K562 (cell line): ENCODE results near the gene CLDN24. TPM values are rescaled to one million over a fixed set of nuclear protein-coding genes. Genes with fewer than 3 reads are reported as not detected.

Experiments
- BDP1 ChIP-seq: IDR thresholded peaks from 3 replicates; pipeline ENCODE4 v1.6.1; 2011; ENCODE audit not compliant: insufficient read length, insufficient read depth
- BMI1 ChIP-seq: fragments of 150-350 bp; IDR thresholded peaks from 2 replicates; pipeline ENCODE4 v1.6.1; 2014; ENCODE audit warnings: low read length
- GATAD2B ChIP-seq: fragments of 450-650 bp; IDR thresholded peaks from 2 replicates; pipeline ENCODE4 v1.6.1; 2017; ENCODE audit warnings: mild to moderate bottlenecking, borderline replicate concordance
- NFRKB ChIP-seq: fragments of 450-650 bp; IDR thresholded peaks from 2 replicates; pipeline ENCODE4 v1.6.1; 2016; ENCODE audit warnings: low read depth
- SIRT6 ChIP-seq: IDR thresholded peaks from one replicate; pipeline ENCODE4 v1.6.1; 2012; ENCODE audit warnings: low read depth, mild to moderate bottlenecking, control low read depth, inconsistent platforms, low read length, moderate library complexity
- SMARCE1 ChIP-seq: fragments of 450-650 bp; IDR thresholded peaks from 2 replicates; pipeline ENCODE4 v1.7.1; 2016; ENCODE audit warnings: mild to moderate bottlenecking
- TGIF2 ChIP-seq: sonication (generic); formaldehyde crosslinking; IDR thresholded peaks from 2 replicates; pipeline ENCODE4 v1.8.1; 2022; ENCODE audit warnings: mild to moderate bottlenecking, missing genetic modification reagents, moderate library complexity
- ZNF780A ChIP-seq: fragments of 250-450 bp; sonication (Bioruptor Pico); IDR thresholded peaks from 2 replicates; pipeline ENCODE4 v1.5.0; 2021; ENCODE audit warnings: mild to moderate bottlenecking
- polyA plus RNA-seq, 8 experiments: library from polyadenylated mRNA; depleted of rRNA in 4 of 8; stranded (reverse) in 5 of 8; unstranded in 3 of 8; fragments of >200 nt; fragmentation: Nextera tagmentation in 2 of 8; fragmentation: Illumina TruSeq in 1 of 8; extraction: Ambion mirVana in 2 of 8; extraction: Trizol in 1 of 8; gene quantifications; 2 replicates each; pipeline versions ENCODE4 v1.2.1 to v1.2.3, GENCODE V29; 2011 to 2014; ENCODE audit warnings: inconsistent platforms in 1 of 8, missing spikeins in 1 of 8
- total RNA-seq, 7 experiments: library from RNA; depleted of rRNA in 6 of 7; stranded (reverse); fragments of >200 nt in 6 of 7; fragmentation: Illumina TruSeq in 2 of 7; extraction: Trizol in 2 of 7; gene quantifications; 2 replicates each; pipeline versions ENCODE4 v1.2.1 to v1.2.3, GENCODE V29; 2011 to 2021; ENCODE audit warnings: low replicate concordance in 1 of 7
- TF ChIP-seq, protein P1 (sequence below): IDR thresholded peaks from 2 replicates; pipeline ENCODE4 v1.6.1; 2011; ENCODE audit not compliant: insufficient read length; ENCODE audit errors: extremely low read depth
- TF ChIP-seq, protein P2 (sequence below), 3 experiments: fragments of 200-800 bp in 1 of 3; sonication (Bioruptor generic) in 1 of 3; sonication (generic) in 1 of 3; formaldehyde crosslinking in 1 of 3; IDR thresholded peaks; 2 replicates each; pipeline versions ENCODE4 v1.6.1 to v1.8.0; 2016 to 2022; ENCODE audit warnings: mild to moderate bottlenecking in 2 of 3, missing compliant biosample characterization in 2 of 3, missing genetic modification characterization in 2 of 3, missing genetic modification reagents in 1 of 3
- TF ChIP-seq, protein P3 (sequence below): fragments of 450-650 bp; conservative IDR thresholded peaks from 2 replicates; pipeline ENCODE4 v1.6.1; 2016; ENCODE audit warnings: missing genetic modification characterization, low read depth, mild to moderate bottlenecking, control low read depth, missing compliant biosample characterization
- TF ChIP-seq, protein P4 (sequence below): fragments of 250-450 bp; sonication (Bioruptor Pico); IDR thresholded peaks from 2 replicates; pipeline ENCODE4 v1.9.0; 2021; ENCODE audit warnings: mild to moderate bottlenecking
- TF ChIP-seq, protein P5 (sequence below): sonication (generic); formaldehyde crosslinking; IDR thresholded peaks from 2 replicates; pipeline ENCODE4 v1.8.1; 2023; ENCODE audit warnings: mild to moderate bottlenecking, missing genetic modification reagents, moderate library complexity
- TF ChIP-seq, protein P6 (sequence below): fragments of 200-400 bp; formaldehyde crosslinking; IDR thresholded peaks from 2 replicates; pipeline ENCODE4 v1.6.1; 2017; ENCODE audit warnings: mild to moderate bottlenecking, low read depth, low read length, moderate library complexity
- TF ChIP-seq, protein P7 (sequence below): fragments of 250-450 bp; sonication (Bioruptor Pico); IDR thresholded peaks from 2 replicates; pipeline ENCODE4 v1.9.0; 2021; ENCODE audit warnings: mild to moderate bottlenecking, inconsistent platforms

The CLDN24 gene
- total and polyA plus RNA-seq, 9 of the 15 experiments (the other 6 are each of a cell fraction or from before 2014, with no cell fraction given): not detected

DNA sequence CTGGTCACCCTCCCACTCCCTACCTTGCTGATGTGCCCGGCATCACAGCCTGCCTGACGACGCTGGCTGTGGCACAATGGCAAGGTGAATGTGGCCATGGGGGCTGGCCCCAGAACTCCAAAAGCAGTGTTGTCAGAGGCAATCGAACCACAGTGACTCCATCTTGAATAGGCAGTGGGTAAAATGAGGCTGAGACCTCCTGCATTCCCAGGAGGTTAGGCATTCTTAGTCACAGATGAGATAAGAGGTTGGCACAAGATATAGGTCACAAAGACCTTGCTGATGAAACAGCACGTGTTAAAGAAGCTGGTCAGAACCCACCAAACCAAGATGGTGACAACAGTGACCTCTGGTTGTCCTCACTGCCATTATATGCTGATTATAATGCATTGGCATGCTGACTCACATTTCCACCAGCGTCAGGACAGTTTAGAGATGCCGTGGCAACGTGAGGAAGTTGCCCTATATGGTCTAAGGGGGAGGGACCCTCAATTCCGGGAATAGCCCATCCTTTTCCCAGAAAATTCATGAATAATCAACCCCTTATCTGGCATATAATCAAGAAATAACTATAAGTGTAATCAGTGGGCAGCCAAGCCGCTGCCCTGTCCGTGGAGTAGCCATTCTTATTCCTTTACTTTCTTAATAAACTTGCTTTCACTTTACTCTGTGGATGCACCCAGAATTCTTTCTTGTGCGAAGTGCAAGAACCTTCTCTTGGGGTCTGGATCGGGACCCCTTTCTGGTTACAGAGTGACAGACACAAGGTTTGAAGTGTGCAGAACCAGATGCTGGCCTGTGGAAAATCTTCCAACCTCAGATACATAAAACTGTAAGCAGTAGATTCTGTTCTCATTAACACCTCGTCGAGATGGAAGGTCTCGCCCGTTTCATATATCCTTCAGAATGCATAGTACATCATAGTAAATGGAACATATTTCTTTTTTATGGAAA, 26.8 kb upstream of the CLDN24 start (continued):
- TF ChIP-seq ZNF780A (peak; percentile 90), BDP1 (no peak), NFRKB (peak; percentile 98), SMARCE1 (no peak), TGIF2 (CRISPR knock-in tag) (no peak), BMI1 (no peak; the same call in 1 of the 2 replicates), GATAD2B (0 out of 2 replicates have a peak, but pooled peaks have one; percentile 8), SIRT6 (no peak)
- TF ChIP-seq, protein P1, sequence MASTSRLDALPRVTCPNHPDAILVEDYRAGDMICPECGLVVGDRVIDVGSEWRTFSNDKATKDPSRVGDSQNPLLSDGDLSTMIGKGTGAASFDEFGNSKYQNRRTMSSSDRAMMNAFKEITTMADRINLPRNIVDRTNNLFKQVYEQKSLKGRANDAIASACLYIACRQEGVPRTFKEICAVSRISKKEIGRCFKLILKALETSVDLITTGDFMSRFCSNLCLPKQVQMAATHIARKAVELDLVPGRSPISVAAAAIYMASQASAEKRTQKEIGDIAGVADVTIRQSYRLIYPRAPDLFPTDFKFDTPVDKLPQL: no peak
- TF ChIP-seq, protein P2, sequence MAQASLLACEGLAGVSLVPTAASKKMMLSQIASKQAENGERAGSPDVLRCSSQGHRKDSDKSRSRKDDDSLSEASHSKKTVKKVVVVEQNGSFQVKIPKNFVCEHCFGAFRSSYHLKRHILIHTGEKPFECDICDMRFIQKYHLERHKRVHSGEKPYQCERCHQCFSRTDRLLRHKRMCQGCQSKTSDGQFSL (CRISPR knock-in tag; IDR thresholded peaks at IDR 0.05): no peak
- TF ChIP-seq, protein P2 (tag; IDR thresholded peaks at IDR 0.05): peak; percentile 36 to 100; a peak in 2 of 4 replicates
- TF ChIP-seq, protein P3, sequence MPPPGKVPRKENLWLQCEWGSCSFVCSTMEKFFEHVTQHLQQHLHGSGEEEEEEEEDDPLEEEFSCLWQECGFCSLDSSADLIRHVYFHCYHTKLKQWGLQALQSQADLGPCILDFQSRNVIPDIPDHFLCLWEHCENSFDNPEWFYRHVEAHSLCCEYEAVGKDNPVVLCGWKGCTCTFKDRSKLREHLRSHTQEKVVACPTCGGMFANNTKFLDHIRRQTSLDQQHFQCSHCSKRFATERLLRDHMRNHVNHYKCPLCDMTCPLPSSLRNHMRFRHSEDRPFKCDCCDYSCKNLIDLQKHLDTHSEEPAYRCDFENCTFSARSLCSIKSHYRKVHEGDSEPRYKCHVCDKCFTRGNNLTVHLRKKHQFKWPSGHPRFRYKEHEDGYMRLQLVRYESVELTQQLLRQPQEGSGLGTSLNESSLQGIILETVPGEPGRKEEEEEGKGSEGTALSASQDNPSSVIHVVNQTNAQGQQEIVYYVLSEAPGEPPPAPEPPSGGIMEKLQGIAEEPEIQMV (tag): peak; percentile 91
- TF ChIP-seq, protein P4, sequence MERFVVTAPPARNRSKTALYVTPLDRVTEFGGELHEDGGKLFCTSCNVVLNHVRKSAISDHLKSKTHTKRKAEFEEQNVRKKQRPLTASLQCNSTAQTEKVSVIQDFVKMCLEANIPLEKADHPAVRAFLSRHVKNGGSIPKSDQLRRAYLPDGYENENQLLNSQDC (CRISPR knock-in tag): no peak
- TF ChIP-seq, protein P5, sequence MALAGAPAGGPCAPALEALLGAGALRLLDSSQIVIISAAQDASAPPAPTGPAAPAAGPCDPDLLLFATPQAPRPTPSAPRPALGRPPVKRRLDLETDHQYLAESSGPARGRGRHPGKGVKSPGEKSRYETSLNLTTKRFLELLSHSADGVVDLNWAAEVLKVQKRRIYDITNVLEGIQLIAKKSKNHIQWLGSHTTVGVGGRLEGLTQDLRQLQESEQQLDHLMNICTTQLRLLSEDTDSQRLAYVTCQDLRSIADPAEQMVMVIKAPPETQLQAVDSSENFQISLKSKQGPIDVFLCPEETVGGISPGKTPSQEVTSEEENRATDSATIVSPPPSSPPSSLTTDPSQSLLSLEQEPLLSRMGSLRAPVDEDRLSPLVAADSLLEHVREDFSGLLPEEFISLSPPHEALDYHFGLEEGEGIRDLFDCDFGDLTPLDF: no peak
- TF ChIP-seq, protein P6, sequence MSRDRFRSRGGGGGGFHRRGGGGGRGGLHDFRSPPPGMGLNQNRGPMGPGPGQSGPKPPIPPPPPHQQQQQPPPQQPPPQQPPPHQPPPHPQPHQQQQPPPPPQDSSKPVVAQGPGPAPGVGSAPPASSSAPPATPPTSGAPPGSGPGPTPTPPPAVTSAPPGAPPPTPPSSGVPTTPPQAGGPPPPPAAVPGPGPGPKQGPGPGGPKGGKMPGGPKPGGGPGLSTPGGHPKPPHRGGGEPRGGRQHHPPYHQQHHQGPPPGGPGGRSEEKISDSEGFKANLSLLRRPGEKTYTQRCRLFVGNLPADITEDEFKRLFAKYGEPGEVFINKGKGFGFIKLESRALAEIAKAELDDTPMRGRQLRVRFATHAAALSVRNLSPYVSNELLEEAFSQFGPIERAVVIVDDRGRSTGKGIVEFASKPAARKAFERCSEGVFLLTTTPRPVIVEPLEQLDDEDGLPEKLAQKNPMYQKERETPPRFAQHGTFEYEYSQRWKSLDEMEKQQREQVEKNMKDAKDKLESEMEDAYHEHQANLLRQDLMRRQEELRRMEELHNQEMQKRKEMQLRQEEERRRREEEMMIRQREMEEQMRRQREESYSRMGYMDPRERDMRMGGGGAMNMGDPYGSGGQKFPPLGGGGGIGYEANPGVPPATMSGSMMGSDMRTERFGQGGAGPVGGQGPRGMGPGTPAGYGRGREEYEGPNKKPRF: no peak
- TF ChIP-seq, protein P7, sequence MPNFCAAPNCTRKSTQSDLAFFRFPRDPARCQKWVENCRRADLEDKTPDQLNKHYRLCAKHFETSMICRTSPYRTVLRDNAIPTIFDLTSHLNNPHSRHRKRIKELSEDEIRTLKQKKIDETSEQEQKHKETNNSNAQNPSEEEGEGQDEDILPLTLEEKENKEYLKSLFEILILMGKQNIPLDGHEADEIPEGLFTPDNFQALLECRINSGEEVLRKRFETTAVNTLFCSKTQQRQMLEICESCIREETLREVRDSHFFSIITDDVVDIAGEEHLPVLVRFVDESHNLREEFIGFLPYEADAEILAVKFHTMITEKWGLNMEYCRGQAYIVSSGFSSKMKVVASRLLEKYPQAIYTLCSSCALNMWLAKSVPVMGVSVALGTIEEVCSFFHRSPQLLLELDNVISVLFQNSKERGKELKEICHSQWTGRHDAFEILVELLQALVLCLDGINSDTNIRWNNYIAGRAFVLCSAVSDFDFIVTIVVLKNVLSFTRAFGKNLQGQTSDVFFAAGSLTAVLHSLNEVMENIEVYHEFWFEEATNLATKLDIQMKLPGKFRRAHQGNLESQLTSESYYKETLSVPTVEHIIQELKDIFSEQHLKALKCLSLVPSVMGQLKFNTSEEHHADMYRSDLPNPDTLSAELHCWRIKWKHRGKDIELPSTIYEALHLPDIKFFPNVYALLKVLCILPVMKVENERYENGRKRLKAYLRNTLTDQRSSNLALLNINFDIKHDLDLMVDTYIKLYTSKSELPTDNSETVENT: peak; percentile 47; the same call in 1 of the 2 replicates
